Measurements from ENCODE around the gene CA6.

- TF ChIP-seq CTCF (conservative IDR thresholded peaks at IDR 0.05) (no peak), ZFX (IDR thresholded peaks at IDR 0.05) (no peak)
Observed at GRCh38 chr1:8926707-8927694, 18.7 kb upstream of the CA6 start.

Measured in C4-2B (cell line).